GM19238 (cell line): ENCODE results near the gene NAT8L.

ENCODE experiments used
- DNase-seq: peaks from one replicate; pipeline ENCODE4 v3.0.0; 2011; ENCODE audit warnings: low spot score; ENCODE audit not compliant: insufficient read length

Gene NAT8L

DNA sequence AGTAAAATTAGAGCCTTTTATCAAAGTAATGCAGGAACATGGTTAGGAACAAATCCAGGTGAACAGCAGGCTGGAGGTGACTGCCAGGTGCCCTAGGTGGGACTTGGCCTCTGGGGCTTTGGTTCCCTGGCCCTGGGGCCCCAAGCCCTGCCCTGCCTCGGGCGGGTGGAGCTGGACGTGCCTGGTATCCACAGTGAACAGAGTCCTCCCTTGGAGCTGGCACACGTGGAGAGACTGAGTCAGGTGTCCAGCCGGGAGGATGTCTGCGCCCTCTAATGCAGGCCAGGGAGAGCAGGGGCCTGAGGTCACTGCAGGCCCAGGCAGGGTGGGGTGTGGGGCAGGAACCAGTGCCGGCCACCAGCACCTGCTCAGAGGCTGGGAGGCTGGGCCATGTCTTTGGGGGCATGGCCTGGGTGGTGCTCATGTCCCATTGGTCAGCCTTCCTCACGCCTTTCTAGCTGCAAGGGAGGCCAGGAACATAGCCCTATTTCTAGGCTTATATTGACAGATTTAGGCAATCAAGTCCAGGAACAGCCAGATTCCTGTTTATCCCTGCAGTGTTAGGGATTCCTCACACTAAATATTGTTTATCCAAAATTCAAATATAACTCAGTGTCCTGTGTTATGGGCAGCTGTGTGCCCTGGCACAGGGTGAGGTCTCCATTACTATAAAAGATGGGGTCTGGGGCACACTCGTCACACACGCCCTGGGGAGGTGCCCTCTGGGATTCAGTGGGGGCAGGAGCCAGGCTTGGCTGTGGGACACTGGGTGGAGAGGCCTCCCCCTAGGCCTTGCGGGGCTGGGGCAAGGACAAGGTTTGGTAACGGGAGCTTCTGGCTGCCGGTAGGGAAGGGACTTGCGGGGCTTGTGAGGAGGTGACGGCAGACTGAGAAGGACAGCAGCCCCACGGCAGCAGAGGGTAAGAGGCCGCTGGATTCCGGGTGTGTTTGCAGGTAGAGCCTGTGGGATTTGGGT is 14.3 kb upstream of the NAT8L start:
- DNase-seq = peak; percentile 2

DNA sequence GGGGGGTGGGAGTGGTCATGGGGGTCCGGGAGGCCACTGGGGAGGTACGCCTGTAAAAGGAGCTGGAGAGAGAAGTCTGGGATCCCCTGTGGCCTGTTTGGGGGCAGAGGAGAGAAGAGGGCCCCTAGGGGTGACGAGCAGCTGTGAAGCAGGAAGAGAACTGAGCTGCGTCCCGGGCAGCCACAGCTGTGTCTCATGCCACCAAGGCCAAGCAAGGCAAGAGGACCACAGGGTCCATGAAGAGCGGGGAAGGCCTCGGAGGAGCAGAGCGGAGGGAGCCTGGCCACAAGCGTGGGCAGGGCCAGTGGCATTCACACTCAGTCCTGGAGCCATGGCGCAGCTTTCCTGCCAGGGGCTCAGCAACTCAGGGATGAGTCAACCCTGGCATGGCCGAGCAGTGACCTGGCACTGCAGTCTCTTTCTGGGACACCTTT is 13.6 kb upstream of the NAT8L start:
- DNase-seq = peak; percentile 42

DNA sequence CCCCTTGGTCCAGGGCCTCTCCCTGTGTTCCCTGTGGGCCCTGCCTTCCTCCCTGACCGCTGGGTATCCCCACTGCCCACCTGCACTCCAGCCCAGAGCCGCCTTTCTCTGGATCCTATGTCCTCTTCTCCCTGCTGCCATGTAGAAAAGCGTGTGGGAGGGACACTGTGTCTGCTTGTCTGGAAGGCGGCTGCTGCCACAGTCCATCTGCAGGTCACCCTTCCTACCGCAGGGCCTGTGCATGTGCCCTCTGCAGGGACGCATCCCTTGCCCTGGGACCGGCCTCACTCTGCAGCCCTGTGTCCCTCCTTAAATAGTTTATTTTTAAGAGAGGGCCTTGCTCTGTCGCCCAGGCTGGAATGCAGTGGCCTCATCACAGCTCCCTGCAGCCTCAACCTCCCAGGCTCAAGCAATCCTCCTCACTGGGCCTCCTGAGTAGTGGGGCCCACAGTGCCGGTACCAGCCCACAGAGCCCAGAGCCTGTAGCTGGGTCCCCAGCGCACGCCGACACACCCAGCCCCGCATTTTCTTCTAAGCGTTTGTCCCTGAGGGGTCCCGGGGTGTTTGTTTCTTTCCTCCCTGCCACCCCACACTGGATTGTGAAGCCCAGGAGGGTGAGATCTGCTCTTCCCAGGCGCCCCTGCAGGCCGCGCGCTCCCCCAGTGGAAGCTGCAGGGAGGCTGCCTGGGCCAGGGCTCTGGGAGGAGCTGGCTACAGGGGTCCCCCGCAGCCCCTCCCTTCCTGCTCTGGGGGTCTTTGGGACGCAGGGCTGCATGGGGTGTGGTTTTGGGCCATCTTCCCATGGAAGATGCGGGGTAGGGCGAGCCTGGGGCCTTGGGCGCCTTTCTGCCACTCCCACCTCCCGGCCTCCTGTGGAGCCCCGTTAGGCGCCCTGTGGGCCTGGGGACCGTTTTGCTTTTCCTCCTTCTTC is 12.8 kb upstream of the NAT8L start:
- peak; percentile 4 for DNase-seq

DNA sequence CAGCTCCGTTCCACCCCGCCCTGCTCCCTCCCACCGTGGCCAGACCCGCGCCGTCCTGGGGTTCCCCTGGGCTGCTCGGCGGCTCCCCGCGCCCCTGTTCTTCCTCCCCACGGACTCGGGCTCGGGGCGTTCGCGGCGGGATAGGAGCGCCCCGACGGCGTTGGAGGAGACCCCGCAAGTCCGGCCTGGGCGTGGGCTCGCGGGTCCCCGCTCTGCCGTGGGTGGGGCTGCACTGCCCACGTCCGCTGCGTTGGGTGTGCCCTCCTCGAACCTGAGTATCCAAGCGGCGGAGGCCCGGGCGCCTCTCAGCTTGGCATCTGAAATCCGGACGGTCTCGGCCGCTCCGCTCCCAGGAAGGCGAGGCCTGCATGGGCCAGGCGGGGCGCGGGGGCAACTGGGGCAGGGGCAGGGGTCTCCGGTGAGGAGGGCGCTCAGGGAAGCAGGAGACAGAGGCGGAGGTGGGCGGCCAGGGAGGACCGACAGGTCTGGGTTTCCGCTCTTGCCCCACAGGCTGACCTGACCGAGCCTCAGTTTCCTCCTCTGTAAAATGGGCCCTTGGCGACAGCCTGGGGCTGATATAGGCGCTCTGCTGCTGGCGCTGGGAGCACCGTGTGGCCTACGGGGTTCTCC is 12.0 kb upstream of the NAT8L start:
- DNase-seq = peak; percentile 1

DNA sequence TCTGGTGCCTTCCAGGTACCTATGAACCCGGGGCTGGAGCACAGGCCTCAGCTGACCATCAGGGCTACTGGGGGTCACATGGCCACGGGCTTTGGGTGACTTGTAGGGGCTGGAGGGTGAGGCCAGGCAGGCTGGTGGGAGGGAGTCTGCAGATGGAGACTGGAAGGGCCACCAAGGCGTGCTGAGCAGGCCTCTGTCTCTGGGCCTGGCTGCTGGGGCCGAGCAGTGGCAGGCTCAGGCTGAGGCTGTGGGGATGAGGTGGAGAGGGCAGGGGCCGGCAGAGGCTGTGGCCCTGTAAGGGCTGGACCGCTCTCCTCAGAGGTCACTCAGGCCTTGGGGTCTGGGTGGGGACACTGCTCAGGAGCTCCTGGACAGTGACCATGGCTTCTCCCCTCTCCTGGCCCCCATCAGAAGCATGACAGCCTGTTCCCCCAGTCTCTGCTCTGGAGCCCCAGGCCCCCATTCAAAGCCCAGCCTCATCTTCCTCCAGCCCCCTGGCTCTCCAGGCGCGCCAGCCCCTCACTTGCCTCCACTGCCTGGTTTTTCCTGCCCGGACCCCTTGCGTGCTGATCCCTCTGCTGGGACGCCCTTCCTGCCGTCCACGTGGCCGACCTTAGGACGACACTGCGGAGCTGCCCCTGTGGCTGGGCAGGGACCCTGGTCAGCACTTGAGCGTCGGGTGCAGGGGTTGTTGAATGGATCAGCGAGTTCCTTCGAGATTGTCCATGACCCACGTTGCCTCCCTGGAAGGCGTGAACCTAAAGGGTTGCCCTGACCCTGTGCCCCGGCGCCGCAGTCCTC is 11.1 kb upstream of the NAT8L start:
- no peak for DNase-seq

DNA sequence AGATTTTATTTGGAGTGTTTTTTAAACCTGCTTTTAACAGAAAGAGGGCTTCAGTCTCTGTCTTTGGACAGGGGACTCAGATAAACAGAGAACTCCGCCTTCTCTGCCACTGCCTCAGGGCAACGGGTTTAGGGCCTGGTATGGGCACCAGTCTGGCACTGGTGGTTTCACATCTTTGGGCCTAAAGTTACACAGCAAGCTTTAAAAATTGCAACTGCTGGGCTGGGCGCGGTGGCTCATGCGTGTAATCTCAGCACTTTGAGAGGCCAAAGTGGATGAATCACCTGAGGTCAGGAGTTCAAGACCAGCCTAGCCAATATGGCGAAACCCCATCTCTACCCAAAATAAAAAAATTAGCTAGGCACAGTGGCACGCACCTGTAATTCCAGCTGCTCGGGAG is 10.3 kb upstream of the NAT8L start:
- no peak for DNase-seq

DNA sequence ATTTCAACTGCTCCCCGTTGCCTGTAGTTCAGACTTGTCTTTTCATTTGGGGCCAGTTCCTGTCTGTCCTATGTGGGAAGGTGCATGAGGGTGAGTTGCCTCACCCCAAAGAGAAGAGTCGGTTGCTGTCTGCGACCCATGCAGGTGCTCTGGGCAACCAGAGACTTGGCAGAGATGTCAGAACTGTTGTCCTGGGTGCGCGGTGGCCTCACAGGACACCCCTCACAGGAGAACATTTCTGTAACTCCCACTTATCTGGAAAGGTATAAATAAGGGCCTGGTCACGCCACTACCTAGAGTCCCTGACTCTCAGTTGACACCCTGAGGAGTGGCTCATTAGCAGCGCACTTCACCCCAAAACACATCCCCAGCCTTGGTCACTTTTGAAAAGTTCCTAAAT is 9.7 kb upstream of the NAT8L start:
- DNase-seq = no peak

DNA sequence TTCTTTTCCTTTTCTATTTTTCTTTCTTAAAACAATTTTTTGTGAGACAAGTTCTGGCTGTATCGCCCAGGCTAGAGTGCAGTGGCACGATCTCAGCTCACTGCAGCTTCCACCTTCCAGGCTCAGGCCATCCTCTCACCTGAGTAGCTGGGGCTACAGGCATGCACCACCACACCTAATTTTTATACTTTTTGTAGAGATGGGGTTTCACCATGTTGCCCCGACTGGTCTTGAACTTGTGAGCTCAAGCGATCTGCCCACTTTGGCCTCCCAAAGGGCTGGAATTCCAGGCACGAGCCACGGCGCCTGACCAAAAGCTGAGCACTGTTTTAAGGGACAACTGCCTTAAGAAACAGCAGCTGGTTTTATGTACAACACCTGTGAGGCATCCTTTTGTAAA is 9.3 kb upstream of the NAT8L start:
- no peak for DNase-seq

DNA sequence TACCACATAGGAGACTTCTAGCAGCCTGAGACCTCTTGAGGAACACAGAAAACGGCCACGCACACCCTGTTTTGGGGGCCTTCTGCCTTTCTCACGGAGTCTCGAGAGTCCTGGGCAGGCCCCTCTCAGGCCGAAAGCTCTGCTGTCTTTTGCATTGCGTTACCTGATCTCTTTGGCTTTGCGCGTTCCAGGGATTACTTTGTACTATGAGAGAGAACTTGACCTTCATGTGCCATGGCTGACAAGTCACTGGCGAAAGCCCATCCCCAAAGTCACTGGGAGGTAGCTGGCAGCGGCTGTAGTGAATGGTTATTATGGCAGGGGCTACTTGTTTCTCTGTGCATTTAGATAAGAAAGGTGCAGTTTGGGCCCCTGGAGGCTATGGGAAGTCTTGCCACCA is 8.0 kb upstream of the NAT8L start:
- DNase-seq = no peak

DNA sequence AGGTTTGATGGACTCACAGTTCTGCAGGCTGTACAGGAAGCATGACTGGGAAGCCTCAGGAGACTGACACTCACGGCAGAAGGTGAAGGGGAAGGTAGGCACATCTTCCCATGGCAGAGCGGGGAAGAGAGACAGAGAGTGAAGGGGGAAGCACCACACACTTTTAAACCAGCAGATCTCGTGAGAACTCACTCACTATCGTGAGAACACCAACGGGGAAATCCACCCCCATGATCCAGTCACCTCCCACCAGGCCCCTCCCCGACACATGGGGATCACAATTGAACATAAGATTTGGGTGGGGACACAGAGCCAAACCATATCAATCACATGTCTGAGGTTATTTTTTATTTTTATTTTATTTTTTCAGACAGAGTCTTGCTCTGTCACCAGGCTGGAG is 4.9 kb upstream of the NAT8L start:
- no peak for DNase-seq

DNA sequence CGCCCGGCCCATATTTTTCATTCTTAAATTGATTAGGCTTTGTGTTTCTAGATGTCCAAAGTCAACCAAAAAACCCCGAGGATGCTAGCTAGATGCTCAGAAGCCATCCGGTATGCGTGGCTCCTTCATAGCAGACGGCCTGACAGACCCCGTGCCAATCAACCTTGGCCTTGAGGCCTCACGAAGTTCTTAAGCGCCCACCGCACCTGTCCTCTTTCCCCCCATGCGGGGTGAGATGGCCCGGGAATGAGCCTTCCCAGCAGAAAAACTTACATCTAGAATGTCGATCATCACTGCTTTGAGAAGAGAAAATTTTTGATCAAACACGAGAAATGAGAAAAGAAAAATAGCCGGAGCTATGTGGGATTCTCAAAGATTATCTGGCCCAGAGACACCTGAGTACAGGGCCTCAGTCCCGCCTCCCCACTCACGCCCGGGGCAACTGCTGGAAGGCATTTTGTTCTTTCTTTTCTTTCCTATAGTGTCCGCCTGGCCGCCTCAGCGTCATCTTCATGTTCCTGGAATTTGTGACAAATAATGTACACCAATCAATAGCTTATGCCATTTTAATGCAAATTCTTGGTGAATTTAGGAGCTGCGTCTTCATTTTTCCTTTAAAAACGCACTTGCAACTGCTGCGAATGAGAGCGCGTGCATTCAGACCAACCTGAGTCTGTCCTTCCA is 1.6 kb upstream of the NAT8L start:
- no peak for DNase-seq

DNA sequence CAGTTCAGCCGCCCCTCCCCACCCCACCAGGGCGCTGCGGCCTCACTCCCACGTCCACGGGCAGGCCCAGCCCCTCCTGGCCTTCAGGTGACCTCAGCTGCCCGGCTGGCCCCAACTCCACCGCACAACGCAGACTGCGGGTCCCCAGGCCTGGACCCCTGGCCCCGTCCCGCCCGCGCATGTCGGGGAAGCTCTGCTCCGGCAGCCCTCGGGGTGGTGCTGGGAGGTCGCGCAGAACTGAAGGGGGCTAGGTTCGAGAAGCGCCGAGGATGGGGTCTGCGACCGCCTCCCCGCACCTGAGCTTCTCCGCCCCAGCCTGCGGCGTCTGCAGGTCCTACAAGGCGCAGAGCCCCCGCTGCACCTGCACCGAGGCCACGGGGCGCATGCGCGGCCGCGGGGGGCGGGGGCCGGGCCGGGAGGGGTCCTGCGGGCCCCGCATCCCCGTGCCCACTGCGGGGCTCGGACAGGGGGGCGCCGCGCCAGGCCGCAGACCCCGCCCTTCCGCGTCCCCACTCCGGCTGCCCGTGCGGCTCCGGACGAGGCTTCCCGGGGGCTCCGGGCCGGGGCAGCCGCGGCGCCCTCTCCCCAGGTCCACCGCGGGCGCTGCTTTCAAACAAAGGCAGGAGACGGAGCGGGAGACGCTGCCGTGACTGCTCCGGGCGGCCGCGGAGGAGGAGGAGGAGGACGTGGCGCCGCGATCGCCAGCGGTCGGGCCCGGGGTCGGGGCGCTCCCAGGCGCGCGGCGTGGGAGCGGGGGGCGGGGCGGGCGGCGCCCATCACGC is 672 bp upstream of the NAT8L start:
- no peak for DNase-seq

DNA sequence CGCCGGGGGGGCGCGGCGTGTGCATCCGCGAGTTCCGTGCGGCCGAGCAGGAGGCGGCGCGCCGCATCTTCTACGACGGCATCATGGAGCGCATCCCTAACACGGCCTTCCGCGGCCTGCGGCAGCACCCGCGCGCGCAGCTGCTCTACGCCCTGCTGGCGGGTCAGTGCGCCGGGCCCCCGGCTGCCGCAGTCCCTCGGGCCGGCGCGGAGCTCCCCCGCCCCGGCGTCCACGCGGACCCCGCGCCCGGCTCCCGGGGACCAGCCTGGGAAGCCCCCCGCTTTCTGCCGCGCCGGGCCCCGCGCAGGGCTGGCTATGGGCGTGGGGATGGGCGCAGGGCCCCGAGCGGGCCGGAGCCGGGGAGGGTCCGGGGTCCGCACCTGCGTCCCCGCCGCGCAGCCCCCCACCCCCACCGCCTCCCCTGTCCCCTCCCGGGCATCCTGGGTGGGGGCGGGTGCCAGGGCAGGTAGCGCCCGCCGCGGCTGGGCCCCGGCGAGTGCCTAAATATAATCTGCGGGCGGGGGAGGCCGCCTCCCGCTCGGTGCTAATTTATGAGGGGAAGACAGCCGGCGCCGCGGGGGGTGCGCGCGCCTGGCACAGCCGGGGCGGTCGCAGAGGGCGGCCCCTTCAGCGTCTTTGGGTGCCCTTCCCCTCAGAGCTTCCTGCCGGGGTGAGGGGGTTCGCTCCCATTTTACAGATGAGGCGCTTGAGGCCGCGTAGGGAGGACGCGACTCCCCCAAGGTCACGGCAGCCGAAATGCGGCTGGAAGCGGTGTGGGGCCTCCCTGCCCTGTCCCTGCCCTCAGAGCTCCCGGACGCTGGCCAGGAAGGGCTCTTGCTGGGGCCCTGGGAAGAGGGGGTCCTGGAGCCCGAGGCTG is 837 bp downstream of the NAT8L start:
- DNase-seq = no peak

DNA sequence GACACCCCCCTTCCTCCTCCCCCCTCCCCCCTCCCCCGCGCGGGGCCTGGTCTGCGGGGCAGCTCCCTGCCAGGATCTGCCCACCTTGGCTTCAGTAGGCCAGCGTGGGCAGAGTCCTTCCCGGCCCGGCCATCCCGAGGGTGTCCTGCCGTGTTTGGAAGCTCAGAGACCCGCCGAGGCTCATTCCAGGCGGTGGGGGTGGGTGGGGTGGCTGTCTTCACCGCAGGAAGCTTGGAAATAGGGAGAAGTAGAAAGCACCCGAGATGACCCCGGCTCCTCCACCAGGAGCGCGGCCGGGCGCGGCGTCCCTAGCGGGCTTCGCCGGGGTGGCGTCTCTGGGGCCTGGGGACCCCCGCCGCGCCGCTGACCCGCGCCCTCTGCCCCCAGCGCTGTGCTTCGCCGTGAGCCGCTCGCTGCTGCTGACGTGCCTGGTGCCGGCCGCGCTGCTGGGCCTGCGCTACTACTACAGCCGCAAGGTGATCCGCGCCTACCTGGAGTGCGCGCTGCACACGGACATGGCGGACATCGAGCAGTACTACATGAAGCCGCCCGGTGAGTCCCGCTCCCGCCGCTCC is 1.6 kb downstream of the NAT8L start:
- no peak for DNase-seq

DNA sequence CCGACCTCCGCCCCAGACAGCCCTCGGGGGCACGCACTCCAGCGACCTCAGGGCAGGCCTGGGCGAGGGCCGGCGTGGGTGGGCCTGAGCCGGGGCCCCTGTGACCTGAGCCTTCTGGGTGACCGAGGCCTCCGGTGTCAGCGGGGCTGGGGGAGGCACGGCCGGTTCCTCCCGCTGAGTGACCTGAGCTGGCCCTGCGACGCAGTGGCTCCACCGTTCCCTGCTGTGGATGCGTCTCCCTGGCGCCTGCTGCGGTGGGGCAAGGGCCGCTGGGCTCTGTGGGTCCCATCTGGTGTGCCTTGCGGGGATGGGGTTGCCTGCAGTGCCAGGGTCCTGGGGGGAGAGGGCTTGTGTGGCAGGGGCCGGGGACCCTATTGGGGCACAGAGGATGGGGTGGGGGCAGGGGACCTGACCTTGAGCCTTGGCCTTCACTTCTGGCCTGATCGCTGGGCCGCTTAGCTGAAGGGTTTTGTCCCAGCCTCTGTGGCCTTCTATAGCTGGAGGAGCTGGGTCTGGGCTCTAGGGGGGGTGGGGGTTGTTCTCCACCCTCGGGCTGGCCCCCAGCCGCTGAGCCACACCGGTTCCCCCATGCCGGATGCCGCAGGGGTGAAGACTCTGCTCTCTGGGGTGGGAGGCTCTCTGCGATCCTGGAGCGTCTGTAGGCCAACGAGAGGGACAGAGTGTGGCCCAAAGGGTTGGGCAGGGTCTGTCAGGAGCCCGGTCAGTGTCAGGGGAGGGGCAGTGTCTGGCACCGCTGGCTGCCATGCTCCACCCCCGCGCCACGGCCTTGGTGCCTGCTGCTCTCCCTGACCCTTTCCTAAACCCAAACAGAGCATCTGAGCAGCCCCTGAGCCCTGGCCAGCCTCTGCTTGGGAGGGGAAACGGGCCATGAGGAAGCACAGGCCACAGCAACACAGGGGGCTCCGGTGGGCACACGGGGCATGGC is 2.3 kb downstream of the NAT8L start:
- DNase-seq = no peak

DNA sequence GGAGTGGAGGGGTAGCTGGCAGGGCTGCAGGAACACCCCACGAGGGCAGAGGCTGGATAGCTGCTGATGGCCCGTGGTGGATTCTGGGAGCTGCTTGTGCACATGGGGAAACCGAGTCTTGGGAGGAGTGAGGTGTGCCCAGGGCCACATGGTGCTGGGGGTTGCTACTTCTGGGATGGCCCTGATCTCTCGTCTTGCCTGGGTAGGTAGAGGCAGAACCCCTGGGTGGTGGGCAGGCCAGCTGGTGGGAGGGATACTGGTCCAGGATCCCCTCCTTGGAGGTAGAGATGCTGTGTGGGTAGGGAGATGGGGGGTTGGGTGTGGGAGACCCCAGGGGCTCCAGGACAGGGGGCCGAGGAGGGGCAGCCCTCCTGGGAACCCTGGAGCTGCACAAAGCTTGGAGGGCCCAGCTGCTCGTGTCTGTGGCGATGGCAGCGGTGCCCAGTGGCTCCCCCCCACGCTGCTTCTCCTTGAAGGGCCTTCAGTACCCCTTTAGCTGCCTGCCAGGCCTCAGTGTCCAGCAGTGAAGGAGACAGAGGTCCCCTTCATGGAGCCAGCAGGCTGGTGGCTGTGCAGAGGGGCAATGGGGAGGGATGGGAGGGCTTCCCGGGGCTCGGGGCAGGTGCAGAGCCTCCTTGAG is 3.2 kb downstream of the NAT8L start:
- DNase-seq = no peak
